Measurements from ENCODE around the gene ROBO2.

The ROBO2 gene

DNA sequence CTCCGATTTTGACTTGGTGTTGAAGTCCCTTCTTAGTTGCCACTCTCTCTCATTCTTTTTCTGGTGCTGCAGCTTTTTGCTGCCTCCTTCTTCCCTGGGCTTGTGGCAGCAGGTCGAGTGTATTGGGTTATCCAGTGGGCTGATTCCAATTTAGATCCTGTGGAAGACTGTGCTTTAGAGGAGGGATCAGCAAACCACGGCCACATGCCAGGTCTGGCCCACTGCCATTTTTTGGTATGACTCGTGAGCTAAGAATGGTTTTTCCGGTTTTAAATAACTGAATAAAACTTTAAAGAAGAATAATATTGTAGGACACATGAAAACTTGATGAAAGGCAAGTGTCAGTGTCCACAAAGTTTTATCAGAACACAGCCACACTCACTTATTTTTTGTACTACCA is 330.5 kb downstream of the ROBO2 start:
- no peaks in the 10 kb centered on the region for H3K9me2 ChIP-seq (ENCODE audit: low read depth, low read length)
- TF ChIP-seq EZH2 (IDR thresholded peaks at IDR 0.05; ENCODE audit: borderline replicate concordance, low read length): no peak
- no peak for TF ChIP-seq CTCF (IDR thresholded peaks at IDR 0.05; ENCODE audit: low read length)

DNA sequence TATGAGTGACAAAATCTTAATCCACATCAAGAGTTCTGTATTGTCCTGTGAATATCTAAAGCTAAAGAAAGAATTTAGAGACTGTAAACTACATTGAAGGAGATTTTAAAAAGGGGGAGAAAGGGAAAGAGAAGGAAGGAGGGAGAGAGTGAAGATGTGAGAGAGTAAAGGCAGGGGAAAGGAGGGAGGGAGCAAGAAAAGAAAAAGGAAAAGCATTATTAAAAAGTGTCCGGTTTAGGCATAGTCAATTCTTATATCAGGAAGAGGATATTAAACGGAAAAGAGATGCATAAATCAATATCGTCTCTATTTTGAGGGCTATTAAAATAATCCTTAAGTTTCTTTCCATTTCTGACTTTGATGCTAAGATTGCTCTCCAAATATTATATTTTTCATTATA is 332.1 kb downstream of the ROBO2 start:
- no peaks in the 10 kb centered on the region for H3K36me3 ChIP-seq (ENCODE audit: insufficient read depth, low read length)
- no peaks in the 10 kb centered on the region for H3K4me1 ChIP-seq (ENCODE audit: insufficient read depth, low read length, severe bottlenecking)
- no peaks in the 10 kb centered on the region for H3K79me2 ChIP-seq (ENCODE audit: insufficient read depth, low read length)
- no peak overlapping the region for H2AFZ ChIP-seq (ENCODE audit: low read length)
- no peak overlapping the region for H3K9ac ChIP-seq (ENCODE audit: low read length)
- H3K9me2 ChIP-seq (ENCODE audit: low read depth, low read length): no peaks in the 10 kb centered on the region
- no peak overlapping the region for H3K4me2 ChIP-seq (ENCODE audit: low read length)
- TF ChIP-seq CTCF (IDR thresholded peaks at IDR 0.05; ENCODE audit: low read length) (no peak), EZH2 (IDR thresholded peaks at IDR 0.05; ENCODE audit: borderline replicate concordance, low read length) (no peak)
- H3K27ac ChIP-seq (ENCODE audit: low read depth, low read length, poor library complexity, severe bottlenecking): no peak overlapping the region
- H3K9me3 ChIP-seq (ENCODE audit: low read length): no peaks in the 10 kb centered on the region
- H4K20me1 ChIP-seq (ENCODE audit: insufficient read depth, low read length): no peaks in the 10 kb centered on the region
- no peaks in the 10 kb centered on the region for H3K27me3 ChIP-seq (ENCODE audit: insufficient read depth, low read length)
- no peaks in the 10 kb centered on the region; the same call in 1 of the 2 replicates for H3F3A ChIP-seq (ENCODE audit: insufficient read depth, low read length)
- H3K4me3 ChIP-seq (ENCODE audit: low read depth, low read length, poor library complexity, severe bottlenecking): no peak overlapping the region

More for the DNA sequence above, 330.5 kb downstream of the ROBO2 start:
- Histone ChIP-seq H2AFZ (ENCODE audit: low read length) (no peak overlapping the region), H3K79me2 (ENCODE audit: insufficient read depth, low read length) (no peaks in the 10 kb centered on the region), H3K4me1 (ENCODE audit: insufficient read depth, low read length, severe bottlenecking) (no peaks in the 10 kb centered on the region), H3K9ac (ENCODE audit: low read length) (no peak overlapping the region), H3K36me3 (ENCODE audit: insufficient read depth, low read length) (no peaks in the 10 kb centered on the region), H3K4me2 (ENCODE audit: low read length) (no peak overlapping the region), H3K4me3 (ENCODE audit: low read depth, low read length, poor library complexity, severe bottlenecking) (no peak overlapping the region), H4K20me1 (ENCODE audit: insufficient read depth, low read length) (no peaks in the 10 kb centered on the region), H3K27ac (ENCODE audit: low read depth, low read length, poor library complexity, severe bottlenecking) (no peak overlapping the region), H3K27me3 (ENCODE audit: insufficient read depth, low read length) (no peaks in the 10 kb centered on the region), H3F3A (ENCODE audit: insufficient read depth, low read length) (no peaks in the 10 kb centered on the region; the same call in 1 of the 2 replicates), H3K9me3 (ENCODE audit: low read length) (no peaks in the 10 kb centered on the region)

GRCh38 chr3:77372634-77373346 is 332.9 kb downstream of the ROBO2 start:
- Histone ChIP-seq H3K9ac (ENCODE audit: low read length) (no peak overlapping the region), H4K20me1 (ENCODE audit: insufficient read depth, low read length) (no peaks in the 10 kb centered on the region), H3K36me3 (ENCODE audit: insufficient read depth, low read length) (no peaks in the 10 kb centered on the region), H2AFZ (ENCODE audit: low read length) (no peak overlapping the region), H3K27me3 (ENCODE audit: insufficient read depth, low read length) (no peaks in the 10 kb centered on the region), H3K4me1 (ENCODE audit: insufficient read depth, low read length, severe bottlenecking) (no peaks in the 10 kb centered on the region), H3K9me3 (ENCODE audit: low read length) (no peaks in the 10 kb centered on the region), H3K4me2 (ENCODE audit: low read length) (no peak overlapping the region), H3K27ac (ENCODE audit: low read depth, low read length, poor library complexity, severe bottlenecking) (no peak overlapping the region), H3K9me2 (ENCODE audit: low read depth, low read length) (no peaks in the 10 kb centered on the region), H3K4me3 (ENCODE audit: low read depth, low read length, poor library complexity, severe bottlenecking) (no peak overlapping the region), H3K79me2 (ENCODE audit: insufficient read depth, low read length) (no peaks in the 10 kb centered on the region), H3F3A (ENCODE audit: insufficient read depth, low read length) (no peaks in the 10 kb centered on the region; the same call in 1 of the 2 replicates)
- TF ChIP-seq CTCF (IDR thresholded peaks at IDR 0.05; ENCODE audit: low read length) (no peak), EZH2 (IDR thresholded peaks at IDR 0.05; ENCODE audit: borderline replicate concordance, low read length) (no peak)
